WTC11 (cell line): Measurements from ENCODE around the gene CACNA2D3.

Experiments used
- ELF4 ChIP-seq: sonication (generic); formaldehyde crosslinking; IDR thresholded peaks from 2 replicates; pipeline ENCODE4 v1.8.1; 2022; ENCODE audit warnings: low read depth, mild to moderate bottlenecking, moderate library complexity, missing genetic modification reagents
- NFE2L1 ChIP-seq: sonication (generic); formaldehyde crosslinking; IDR thresholded peaks from 2 replicates; pipeline ENCODE4 v1.8.1; 2023; ENCODE audit warnings: missing genetic modification reagents
- NR2C2 ChIP-seq: sonication (generic); formaldehyde crosslinking; IDR thresholded peaks from 2 replicates; pipeline ENCODE4 v1.8.0; 2022; ENCODE audit warnings: mild to moderate bottlenecking, missing genetic modification reagents
- RELA ChIP-seq: sonication (generic); formaldehyde crosslinking; IDR thresholded peaks from 2 replicates; pipeline ENCODE4 v1.8.1; 2022; ENCODE audit warnings: missing genetic modification reagents, mild to moderate bottlenecking, borderline replicate concordance
- ZNF232 ChIP-seq: sonication (generic); formaldehyde crosslinking; IDR thresholded peaks from 2 replicates; pipeline ENCODE4 v1.8.0; 2022; ENCODE audit warnings: mild to moderate bottlenecking, missing genetic modification reagents
- ZNF396 ChIP-seq: fragments of 250-450 bp; sonication (Bioruptor Pico); IDR thresholded peaks from 2 replicates; pipeline ENCODE4 v1.8.0; 2021; ENCODE audit warnings: mild to moderate bottlenecking, moderate library complexity, borderline replicate concordance
- TF ChIP-seq, protein P1 (sequence below): fragments of 200-600 bp; IDR thresholded peaks from 2 replicates; pipeline ENCODE4 v1.8.0; 2022; ENCODE audit warnings: antibody characterized with exemption
- TF ChIP-seq, protein P2 (sequence below): sonication (generic); formaldehyde crosslinking; IDR thresholded peaks from 2 replicates; pipeline ENCODE4 v1.8.0; 2022; ENCODE audit warnings: mild to moderate bottlenecking, missing genetic modification reagents
- TF ChIP-seq, protein P3 (sequence below): sonication (generic); formaldehyde crosslinking; IDR thresholded peaks from 2 replicates; pipeline ENCODE4 v1.8.0; 2023; ENCODE audit warnings: missing genetic modification reagents, mild to moderate bottlenecking, borderline replicate concordance

DNA sequence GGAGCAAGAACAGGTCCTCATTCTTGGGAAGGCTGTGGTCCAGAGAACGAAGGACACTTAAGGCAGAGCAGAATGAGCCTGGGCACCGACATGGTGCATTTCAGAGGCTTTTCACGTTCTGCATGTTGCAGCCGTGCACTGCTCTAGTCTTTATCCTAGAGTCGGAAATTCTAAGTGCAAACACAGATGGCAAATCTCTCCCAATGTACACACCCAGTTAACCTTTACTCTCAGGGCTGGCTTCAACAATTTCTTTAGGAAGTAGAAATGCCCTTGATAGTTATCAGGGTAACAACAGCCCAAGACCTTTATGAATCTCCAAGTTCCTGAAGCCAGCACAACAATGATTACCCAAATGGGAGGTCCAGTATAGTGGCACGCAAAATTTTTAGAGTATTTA, 844.6 kb downstream of the CACNA2D3 start:
- TF ChIP-seq, protein P1, sequence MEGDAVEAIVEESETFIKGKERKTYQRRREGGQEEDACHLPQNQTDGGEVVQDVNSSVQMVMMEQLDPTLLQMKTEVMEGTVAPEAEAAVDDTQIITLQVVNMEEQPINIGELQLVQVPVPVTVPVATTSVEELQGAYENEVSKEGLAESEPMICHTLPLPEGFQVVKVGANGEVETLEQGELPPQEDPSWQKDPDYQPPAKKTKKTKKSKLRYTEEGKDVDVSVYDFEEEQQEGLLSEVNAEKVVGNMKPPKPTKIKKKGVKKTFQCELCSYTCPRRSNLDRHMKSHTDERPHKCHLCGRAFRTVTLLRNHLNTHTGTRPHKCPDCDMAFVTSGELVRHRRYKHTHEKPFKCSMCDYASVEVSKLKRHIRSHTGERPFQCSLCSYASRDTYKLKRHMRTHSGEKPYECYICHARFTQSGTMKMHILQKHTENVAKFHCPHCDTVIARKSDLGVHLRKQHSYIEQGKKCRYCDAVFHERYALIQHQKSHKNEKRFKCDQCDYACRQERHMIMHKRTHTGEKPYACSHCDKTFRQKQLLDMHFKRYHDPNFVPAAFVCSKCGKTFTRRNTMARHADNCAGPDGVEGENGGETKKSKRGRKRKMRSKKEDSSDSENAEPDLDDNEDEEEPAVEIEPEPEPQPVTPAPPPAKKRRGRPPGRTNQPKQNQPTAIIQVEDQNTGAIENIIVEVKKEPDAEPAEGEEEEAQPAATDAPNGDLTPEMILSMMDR, result no peak
- no peak for TF ChIP-seq ELF4 (CRISPR knock-in tag)
- no peak for TF ChIP-seq NR2C2 (CRISPR knock-in tag)
- no peak for TF ChIP-seq RELA (CRISPR knock-in tag)
- no peak for TF ChIP-seq NFE2L1 (CRISPR knock-in tag)
- TF ChIP-seq, protein P2, sequence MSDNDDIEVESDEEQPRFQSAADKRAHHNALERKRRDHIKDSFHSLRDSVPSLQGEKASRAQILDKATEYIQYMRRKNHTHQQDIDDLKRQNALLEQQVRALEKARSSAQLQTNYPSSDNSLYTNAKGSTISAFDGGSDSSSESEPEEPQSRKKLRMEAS (CRISPR knock-in tag), result no peak
- TF ChIP-seq, protein P3, sequence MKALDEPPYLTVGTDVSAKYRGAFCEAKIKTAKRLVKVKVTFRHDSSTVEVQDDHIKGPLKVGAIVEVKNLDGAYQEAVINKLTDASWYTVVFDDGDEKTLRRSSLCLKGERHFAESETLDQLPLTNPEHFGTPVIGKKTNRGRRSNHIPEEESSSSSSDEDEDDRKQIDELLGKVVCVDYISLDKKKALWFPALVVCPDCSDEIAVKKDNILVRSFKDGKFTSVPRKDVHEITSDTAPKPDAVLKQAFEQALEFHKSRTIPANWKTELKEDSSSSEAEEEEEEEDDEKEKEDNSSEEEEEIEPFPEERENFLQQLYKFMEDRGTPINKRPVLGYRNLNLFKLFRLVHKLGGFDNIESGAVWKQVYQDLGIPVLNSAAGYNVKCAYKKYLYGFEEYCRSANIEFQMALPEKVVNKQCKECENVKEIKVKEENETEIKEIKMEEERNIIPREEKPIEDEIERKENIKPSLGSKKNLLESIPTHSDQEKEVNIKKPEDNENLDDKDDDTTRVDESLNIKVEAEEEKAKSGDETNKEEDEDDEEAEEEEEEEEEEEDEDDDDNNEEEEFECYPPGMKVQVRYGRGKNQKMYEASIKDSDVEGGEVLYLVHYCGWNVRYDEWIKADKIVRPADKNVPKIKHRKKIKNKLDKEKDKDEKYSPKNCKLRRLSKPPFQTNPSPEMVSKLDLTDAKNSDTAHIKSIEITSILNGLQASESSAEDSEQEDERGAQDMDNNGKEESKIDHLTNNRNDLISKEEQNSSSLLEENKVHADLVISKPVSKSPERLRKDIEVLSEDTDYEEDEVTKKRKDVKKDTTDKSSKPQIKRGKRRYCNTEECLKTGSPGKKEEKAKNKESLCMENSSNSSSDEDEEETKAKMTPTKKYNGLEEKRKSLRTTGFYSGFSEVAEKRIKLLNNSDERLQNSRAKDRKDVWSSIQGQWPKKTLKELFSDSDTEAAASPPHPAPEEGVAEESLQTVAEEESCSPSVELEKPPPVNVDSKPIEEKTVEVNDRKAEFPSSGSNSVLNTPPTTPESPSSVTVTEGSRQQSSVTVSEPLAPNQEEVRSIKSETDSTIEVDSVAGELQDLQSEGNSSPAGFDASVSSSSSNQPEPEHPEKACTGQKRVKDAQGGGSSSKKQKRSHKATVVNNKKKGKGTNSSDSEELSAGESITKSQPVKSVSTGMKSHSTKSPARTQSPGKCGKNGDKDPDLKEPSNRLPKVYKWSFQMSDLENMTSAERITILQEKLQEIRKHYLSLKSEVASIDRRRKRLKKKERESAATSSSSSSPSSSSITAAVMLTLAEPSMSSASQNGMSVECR, result no peak
- no peak for TF ChIP-seq ZNF232
- TF ChIP-seq ZNF396 (CRISPR knock-in tag), result no peak
